Suppressor macrophage treated with lipopolysaccharide for 1 hour (primary cell): ENCODE results near the gene ORC5.
"Not testable (repeated sequence)": the region's sequence is repeated elsewhere in the genome, so short reads cannot be mapped to it uniquely, and the experiment has no call there.

ENCODE experiments used
- DNase-seq, 3 donors: peaks; one replicate each; pipeline ENCODE4 v3.0.0-alpha.2; 2020 to 2022

ORC5 gene

GRCh38 chr7:104185346-104185745, 22.5 kb downstream of the ORC5 start:
- no peak for DNase-seq

- no peak for DNase-seq
Measured at GRCh38 chr7:104179178-104179577, 28.6 kb downstream of the ORC5 start.

GRCh38 chr7:104177565-104178083, 30.2 kb downstream of the ORC5 start:
- not testable (repeated sequence) for DNase-seq

GRCh38 chr7:104176332-104176731, 31.5 kb downstream of the ORC5 start:
- no peak for DNase-seq

- DNase-seq: no peak
Measured at GRCh38 chr7:104175361-104175984, 32.3 kb downstream of the ORC5 start.

DNA sequence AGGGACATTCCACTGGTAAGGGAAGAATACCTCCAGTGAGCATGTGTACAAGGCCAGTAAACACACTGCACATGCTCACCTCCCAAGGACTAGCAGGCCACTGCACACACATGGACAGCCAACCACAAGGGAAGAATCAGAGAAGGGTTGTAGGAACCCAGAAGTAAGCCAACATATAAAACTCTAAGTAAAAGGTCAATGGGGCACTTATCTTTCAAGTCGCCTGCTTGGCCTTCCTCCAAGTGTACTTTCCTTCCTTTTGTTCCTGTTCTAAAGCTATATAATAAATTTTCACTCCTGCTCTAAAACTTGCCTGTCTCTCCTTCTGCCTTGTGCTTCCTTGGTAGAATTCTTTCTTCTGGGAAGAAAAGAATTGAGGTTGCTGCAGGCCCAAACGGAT, 33.0 kb downstream of the ORC5 start:
- no peak for DNase-seq

GRCh38 chr7:104162081-104162480, 45.7 kb downstream of the ORC5 start:
- no peak for DNase-seq

DNA sequence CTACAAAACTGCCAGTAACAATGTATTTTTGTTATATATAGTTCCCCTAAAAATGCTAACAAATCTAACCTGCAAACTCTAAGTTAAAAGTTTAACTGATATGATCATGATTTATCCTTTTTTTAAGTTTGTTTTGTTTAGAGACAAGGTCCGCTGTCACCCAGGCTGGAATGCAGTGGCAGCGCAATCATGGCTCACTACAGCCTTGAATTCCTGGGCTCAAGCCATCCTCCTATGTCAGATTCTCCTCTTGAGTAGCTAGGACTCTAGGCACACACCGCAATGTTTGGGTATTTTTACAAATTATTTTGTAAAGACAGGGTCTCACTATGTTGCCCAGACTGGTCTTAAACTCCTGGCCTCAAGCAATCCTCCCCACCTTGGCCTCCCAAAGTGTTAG, 46.6 kb downstream of the ORC5 start:
- no peak for DNase-seq

DNA sequence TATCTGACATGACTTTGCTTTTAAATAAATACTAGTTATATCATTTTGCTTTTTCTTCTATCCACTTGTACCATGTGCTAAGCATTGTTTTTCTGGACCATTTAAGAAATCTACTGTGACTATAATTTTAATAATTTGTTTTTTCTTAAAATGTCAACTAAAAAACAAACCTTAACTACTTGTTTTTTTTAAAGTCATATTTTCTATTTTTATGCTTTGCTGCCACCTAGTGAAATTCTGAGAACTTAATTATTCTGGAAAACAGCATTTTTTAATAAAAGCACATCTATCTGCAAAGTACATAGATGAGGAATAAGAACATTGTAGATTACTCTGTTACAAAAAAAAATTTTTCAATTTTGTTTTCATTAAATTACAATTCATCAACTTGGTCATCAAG, 47.4 kb downstream of the ORC5 start:
- peak in 2 of 3 donors; percentile 36 to 47 for DNase-seq

GRCh38 chr7:104156842-104157277, 51.0 kb downstream of the ORC5 start:
- DNase-seq: peak; percentile 2 to 34 (median 23)

- DNase-seq: no peak
Measured at GRCh38 chr7:104153287-104153686, 54.5 kb downstream of the ORC5 start.

GRCh38 chr7:104152468-104152867, 55.3 kb downstream of the ORC5 start:
- no peak for DNase-seq

DNA sequence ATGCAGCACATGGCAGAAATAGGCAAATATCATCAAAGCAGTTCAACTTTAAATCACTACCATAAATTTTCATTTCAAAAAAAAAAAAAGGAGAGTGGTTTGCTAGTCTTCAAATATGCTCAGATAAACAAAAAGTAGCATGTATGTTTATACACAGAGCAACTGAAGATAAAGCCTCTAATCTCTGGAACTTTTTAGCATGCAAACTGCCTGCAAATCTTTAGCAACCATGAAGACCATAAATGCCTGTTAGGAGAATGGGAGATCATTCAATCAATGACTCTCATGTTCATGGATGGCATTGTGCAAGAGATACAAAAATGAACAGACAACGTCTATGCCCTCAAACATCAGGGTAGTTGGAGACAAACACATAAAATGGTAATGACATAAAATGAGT, 57.3 kb downstream of the ORC5 start:
- DNase-seq: no peak

- DNase-seq: no peak
Measured at GRCh38 chr7:104149822-104150221, 58.0 kb downstream of the ORC5 start.

DNA sequence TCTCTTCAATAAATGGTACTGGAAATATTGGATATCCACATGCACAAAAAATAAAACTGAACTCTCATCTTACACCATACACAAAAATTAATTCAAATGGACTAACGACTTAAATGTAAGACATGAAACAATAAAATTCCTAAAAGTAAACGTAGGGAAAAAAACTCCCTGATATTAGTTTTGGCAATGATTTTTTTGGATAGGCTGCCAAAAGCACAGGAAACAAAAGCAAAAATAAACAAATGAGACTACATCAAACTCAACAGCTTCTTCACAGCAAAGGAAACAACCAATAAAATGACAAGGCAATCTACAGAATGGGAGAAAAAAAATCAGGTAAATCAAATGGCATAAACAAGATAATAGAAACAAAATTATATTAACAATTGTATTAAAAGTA, 65.7 kb downstream of the ORC5 start:
- DNase-seq: no peak

- DNase-seq: no peak
Measured at GRCh38 chr7:104137971-104138370, 69.8 kb downstream of the ORC5 start.

- peak in 1 of 3 donors; percentile 1 for DNase-seq
Measured at GRCh38 chr7:104137511-104137910, 70.3 kb downstream of the ORC5 start.

DNA sequence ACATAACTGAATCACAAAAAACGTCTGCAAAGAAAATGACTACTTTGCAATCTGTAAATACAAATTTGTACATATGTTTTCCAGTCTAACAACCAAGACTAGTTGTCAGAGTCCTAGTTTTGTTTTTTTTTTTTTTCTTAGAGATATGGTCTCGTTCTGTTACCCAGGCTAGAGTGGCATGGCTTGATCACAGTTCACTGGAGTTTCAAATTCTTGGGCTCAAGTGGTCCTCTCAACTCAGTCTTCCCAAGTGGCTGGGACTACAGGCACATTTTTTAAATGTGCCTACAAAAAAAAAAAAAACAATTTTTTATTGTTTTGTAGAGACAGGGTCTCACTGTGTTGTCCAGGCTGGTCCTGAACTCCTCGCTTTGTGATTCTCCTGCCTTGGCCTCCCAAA, 70.8 kb downstream of the ORC5 start:
- no peak for DNase-seq

- DNase-seq: no peak
Measured at GRCh38 chr7:104136561-104136960, 71.3 kb downstream of the ORC5 start.

- DNase-seq: no peak
Measured at GRCh38 chr7:104135760-104136558, 71.9 kb downstream of the ORC5 start.

GRCh38 chr7:104133238-104133637, 74.6 kb downstream of the ORC5 start:
- DNase-seq: no peak

GRCh38 chr7:104130726-104131125, 77.1 kb downstream of the ORC5 start:
- DNase-seq: no peak

DNA sequence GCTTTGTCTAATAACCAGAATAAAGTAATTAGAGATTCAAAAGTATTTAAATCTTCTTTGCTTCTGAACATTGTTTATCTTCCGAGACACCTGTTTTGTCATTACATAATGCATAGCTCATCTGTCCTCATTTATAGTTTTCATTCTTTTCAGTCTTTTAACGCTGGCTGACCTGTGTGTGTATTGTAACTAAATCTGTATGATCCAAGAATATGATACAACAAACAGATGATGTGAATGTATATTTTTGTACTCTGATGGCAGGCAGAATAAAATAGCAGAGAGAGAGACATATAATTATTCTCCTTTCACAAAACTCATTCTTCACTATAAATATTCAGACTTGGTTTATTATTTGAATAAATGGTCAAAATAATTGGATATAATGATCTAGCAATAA, 80.6 kb downstream of the ORC5 start:
- DNase-seq: no peak

- DNase-seq: no peak
Measured at GRCh38 chr7:104126411-104126841, 81.4 kb downstream of the ORC5 start.
